Stimulated activated CD4-positive, alpha-beta T cell treated with anti-CD3 and anti-CD28 coated beads, Interleukin-15, amount 100 ng/mL, for 24 hours (primary cell): ENCODE results near the gene CSNK1A1.
A peak's percentile ranks its signal among the peaks of the same experiment; 100 is the strongest.
"Not testable (repeated sequence)": the region's sequence is repeated elsewhere in the genome, so short reads cannot be mapped to it uniquely, and the experiment has no call there.

Source experiments
- DNase-seq: peaks from one replicate; pipeline ENCODE4 v3.0.0-alpha.2; 2020

The CSNK1A1 gene

DNA sequence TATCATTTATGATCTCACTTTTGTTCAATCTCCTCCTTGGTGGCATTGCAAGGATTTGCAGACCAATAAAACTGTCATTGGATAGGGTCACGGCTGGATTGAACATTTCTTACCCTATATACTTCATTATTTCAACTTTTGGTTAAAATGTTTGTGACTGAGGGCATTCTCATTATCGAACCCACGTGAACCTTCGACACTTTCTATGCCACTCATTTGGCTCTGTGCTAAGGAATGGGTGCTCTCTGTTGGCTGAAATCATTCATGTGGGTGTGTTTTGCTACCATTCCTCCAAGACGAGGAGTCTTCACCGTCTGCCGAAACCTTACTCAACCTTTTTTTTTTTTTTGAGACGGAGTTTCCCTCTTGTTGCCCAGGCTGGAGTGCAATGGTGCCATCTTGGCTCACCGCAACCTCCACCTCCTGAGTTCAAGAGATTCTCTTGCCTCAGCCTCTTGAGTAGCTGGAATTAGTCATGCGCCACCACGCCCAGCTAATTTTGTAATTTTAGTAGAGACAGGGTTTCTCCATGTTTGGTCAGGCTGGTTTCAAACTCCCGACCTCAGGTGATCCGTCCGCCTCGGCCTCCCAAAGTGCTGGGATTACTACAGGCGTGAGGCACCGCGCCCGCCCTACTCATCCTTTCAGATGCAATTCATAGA lies 62.5 kb downstream of the CSNK1A1 start:
- DNase-seq: no peak

DNA sequence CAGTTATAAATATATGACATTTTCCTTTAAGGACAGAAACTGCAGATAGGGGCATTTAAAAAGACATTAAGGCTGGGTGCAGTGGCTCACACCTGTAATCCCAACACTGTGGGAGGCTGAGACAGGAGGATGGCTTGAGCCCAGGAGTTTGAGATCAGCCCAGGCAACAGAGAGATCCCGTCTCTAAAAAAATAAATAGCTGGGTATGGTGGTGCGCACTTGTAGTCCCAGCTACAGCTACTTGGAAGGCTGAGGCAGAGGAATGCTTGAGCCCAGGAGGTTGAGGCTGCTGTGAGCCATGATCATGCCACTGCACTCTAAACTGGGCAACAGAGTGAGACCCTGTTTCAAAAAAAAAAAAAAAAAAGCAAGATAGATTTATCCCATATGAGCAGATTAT lies 63.6 kb downstream of the CSNK1A1 start:
- no peak for DNase-seq

DNA sequence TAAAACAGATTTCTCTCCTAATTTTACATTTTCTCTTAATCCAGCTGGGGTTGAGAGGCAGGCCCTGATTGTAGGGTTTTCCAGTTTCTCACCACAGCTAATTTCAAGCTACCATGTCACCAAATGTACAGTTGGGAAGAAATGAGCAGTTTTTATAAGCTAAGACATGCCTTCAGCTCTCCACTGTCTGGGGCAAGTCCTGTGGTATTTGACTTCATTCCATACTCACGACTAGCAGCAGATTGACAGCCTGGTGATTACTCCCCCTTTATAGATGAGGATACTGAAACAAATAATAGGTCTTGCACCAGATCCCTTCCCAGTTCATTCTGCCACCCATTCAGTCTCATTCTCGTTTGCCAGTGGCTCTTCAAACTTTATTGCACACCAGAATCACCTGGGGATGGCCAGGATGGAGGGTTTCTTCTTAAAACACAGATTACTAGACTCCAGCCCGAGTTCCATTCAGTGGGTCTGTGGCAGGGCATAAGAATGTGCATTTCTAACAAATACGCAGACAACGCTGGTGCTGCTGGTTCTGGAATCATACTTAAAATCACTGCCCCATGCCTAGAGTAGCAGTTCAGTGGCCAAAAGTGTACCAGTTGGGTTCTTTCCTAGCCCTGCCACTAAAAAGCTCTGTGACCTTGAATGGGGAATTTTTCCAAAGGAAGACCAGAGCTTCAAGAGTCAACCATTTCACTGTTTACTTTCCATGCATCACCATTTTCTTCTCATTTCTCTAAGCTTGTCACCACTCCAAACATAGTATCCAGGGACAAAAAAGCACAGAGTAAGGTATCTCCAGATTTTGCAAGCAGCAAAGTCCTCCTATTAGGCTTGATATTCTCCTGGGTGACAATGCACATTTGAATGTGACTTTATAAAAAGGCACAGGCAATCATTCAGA lies 64.3 kb downstream of the CSNK1A1 start:
- no peak for DNase-seq

- no peak for DNase-seq
Observed at GRCh38 chr5:149485655-149486615, 65.3 kb downstream of the CSNK1A1 start.

DNA sequence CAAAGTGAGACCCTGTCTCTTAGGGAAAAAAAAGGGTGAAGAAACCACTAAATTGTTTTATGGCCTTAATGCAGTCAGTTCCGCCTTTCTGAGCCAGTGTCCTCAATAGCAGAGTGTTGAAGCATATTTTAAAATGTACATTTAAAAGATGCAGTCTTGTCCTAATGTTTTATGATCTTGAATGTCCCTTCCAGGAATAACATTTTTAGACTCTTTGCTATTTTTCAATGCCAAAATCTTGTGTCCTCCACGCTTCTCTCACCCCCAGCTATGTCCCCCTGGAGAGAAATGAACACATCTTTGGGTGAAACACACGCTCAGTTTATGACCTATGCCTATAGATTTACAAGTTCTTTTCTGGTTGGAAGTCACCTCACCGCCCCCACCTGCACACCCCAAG lies 69.8 kb downstream of the CSNK1A1 start:
- no peak for DNase-seq

DNA sequence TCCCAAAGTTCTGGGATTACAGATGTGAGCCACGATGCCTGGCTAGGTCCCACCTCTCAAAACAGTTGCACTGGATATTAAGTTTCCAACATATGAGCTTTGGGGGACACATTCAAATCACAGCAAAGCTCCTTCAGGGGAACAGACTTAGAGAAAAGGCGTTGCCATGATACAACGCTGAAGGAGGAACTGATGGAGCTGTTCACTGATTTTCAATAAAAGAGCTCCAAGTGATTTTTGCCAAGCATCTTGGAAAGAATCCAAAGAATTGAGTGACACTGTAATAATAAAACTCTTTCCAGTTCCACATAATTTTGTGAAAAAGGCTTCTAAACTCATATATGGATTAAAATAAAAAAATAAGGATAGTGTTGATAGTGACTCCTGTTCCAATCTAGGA lies 72.5 kb downstream of the CSNK1A1 start:
- no peak for DNase-seq

GRCh38 chr5:149475777-149476176 lies 75.5 kb downstream of the CSNK1A1 start:
- no peak for DNase-seq

GRCh38 chr5:149474198-149474597 lies 77.0 kb downstream of the CSNK1A1 start:
- no peak for DNase-seq

DNA sequence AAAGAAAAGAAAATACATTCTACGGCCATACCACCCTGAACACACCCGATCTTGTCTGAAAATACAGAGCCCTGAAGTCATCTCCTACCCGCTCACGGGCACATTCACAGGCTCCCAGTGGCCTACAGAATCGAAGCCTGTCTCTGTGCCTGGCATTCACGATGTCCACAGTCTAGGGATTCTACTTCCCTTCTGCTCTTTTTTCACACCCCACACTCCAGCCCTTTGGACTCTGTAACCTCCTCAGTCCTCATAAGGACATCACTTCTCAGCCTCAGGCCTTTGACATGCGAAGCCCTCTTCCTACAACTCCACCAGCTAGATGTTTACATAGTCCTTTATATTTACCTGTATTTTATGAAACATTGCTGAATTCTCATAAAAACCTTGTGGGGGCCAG lies 77.8 kb downstream of the CSNK1A1 start:
- no peak for DNase-seq

DNA sequence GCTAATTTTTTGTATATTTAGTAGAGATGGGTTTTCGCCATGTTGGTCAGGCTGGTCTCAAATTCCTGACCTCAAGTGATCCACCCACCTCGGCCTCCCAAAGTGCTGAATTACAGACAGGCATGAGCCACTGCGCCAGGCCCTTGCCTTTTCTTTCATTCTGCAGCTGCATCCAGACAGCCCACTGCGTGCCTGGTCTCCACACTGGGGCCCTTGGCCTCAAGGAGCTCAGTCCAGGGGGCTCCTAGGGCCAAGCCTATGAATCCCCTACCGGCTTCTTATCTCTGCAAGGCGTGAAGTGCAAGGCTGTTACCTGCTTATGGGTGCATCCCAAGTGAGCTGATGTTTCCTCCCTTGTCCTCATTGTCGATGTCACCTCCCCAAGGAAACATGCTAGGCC lies 78.8 kb downstream of the CSNK1A1 start:
- DNase-seq: no peak

DNA sequence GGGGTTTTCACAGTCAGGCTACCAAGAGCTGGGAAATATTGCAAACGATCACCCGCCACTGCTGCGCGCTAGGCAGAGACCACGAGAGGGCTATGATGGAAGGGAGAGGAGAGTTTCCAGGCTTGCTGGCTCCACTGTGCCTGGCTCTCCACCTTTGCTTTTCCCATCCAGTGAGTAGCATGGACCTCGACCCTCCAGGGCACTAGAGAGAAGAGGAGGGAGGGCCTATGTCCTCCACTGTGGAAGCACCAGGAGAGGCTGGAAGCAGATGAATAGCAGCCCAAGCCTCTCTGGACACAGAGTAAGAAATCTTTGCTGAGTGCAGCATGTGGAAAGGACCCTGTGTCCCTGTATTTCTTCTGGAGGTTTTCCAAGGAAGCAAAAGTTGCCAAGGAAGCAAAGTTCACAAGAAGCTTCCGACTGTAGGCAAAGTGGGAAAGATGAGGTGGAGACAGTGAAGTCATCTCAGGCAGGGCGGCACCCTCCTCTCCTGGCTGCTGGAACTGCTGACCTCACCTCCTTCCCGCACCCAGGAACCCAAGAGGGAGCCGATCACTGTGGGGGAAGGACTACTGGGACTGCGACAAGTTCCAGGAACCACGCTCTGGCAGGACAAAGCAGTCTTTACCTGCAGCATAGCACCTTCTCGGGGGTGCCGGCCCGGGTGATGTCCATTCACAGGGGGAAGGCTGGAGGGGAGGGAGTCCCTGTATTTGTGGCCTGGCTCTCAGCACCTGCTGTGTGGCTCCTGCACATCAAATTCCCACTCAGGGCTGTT lies 79.6 kb downstream of the CSNK1A1 start:
- no peak for DNase-seq

DNA sequence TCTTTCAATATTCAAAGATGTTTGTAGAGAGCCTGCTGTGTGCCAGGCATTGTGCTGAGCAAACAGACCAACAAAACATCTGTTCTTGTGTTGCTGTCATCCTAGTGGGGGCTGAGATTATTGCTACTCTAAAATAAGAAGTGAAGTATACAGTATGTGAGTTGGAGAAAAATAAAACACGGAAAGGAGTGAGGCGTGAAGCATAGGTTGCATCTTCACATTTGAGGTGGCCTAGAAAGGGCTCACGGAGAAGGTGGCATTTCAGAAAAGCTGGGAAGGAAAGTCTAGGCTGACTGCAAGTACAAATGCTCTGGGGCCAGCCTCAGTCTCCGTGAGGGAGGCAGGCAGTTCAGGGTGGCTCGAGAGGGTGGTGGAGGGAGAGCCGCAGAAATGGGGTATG lies 80.3 kb downstream of the CSNK1A1 start:
- no peak for DNase-seq

DNA sequence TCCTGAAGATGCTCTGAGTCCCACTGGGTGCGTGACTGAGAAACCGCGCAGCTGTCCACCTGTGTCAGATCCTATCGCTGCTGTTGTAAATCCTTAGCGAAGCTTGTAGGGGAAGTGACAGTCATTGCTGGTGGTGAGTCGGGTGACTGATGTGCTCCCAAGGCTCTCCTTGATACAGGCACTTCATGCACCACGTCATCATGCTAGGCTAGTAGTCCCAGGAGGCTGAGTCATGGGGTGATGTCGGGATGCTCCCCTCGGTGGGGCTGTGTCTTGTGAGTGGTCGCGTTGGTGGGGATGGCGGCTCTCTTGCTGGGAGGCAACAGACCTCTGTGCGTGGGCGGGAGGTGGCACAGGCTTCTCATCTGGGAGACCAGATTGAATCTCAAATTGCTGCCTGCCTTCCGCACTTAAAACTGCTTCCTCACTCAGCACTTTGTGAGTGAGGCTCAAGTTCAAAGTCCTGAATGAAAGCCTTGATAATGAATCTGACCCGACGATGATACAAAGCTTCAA lies 84.7 kb downstream of the CSNK1A1 start:
- DNase-seq: peak; percentile 25

DNA sequence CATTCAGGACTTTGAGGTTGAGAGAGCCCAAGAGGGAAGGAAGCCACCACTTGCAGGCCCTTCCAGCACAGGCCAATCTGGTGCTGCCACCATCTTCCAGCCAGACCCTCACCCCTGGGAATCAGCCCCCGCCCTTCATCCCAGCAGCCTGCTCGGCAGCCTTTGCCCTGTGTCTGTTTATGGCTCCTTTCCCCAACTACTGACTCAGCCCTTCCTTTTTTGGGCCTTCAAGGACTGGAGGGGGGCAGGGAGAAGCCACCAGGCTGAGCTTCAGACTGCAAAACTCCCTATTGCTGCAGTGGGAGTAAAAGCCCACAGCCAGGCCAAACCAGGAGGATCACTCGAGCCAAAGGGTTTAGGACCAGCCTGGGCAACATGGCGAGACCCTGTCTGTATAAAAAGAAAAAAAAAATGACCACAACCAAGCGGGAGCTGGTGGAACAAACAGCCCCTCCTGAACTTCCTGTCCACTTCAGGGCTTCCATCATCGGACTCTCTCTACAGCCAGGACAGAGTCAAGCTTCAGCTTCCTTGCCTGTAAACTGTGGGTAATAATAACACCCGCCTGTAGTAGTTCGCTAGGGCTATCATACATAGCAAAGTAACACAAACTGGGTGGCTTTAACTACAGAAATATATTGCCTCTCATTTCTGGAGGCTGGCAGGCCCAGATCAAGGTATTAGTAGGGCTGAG lies 86.3 kb downstream of the CSNK1A1 start:
- no peak for DNase-seq

GRCh38 chr5:149461907-149462306 lies 89.3 kb downstream of the CSNK1A1 start:
- DNase-seq: not testable (repeated sequence)

GRCh38 chr5:149459891-149460290 lies 91.3 kb downstream of the CSNK1A1 start:
- no peak for DNase-seq

DNA sequence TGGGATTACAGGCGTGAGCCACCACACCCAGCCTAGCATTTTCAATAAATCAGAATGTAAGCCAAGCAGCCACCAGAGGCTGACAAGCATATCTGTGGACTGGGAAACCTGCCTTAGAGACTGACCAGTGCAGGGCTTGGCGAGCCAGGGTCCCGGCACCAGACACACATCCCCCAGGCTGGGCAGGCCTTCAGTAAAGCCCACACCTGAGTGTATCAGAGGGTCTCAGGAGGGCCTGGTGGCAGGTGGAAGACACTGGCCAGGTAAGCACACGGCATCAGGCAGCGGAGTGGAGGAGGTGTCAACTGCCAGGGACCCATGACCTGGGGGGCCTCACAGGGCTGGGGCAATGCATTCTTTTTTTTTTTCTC lies 93.9 kb downstream of the CSNK1A1 start:
- DNase-seq: no peak

DNA sequence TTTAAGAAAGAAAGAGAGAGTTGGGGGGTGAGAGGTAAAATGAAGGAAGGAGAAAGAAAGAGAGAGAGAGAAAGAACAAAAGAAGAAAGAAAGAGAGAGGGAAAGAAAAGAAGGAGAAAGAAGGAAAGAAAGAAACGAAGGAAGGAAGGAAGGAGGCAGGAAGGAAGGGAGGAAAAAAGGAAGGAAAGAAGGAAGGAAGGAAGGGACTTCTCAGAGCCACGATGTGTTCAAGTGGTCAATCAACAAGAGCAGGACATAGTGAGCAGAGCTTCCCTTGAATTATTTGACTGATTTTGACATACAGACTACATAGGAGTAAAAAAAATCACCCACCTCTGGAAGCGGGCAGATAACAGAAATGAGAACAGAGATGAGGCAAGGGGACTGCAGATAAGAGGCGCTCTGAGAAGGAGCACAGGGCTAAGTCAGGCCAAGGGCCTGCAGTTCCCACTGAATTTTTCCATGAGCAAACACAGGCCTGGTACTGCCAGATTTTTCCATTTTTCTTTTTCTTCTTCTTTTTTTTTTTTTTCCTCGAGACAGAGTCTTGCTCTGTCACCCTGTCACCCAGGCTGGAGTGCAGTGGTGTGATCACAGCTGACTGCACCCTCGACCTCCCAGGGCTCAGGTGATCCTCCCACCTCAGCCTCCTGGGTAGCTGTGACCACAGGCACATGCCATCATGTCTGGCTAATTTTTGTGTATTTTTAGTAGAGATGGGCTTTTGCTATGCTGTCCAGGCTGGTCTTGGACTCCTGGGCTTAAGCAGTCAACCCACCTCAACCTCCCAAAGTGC lies 94.4 kb downstream of the CSNK1A1 start:
- no peak for DNase-seq

- no peak for DNase-seq
Observed at GRCh38 chr5:149455889-149456409, 95.3 kb downstream of the CSNK1A1 start.

- no peak for DNase-seq
Observed at GRCh38 chr5:149453618-149454415, 97.4 kb downstream of the CSNK1A1 start.
